ENCODE data around the gene CDH4. TPM values are rescaled to one million over a fixed set of nuclear protein-coding genes. Genes with fewer than 3 reads are reported as not detected.

Gene CDH4
- total and polyA plus RNA-seq, 8 donors, result under 0.01 to 2.2 (median 0.11) TPM; not detected in 2

DNA sequence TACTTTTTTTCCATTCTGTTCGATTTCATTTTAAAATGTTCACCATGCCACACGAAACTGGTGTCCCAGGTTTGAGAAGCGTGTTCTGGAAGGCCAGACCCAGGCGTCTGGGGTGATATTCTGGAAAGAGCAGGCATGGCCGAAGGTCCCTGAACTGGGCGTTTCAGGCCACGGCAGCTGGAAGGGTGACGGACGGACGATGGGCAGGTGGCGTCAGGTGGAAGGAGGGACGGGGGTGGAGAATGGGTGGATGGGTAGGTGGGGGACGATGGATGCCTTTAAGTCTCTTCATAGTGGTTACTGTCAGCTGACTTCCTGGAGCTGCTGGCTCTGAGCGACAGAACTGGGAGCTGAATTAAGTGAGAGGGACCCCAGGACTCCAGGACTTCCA lies 44.6 kb downstream of the CDH4 start:
- Histone ChIP-seq H3K27me3 (peaks cover 0 to 23% (median 0%) of the 10 kb centered on the region in 3 donors), H3K9me3 (peaks cover 0 to 7% (median 2%) of the 10 kb centered on the region in 4 donors), H3K4me1 (no peaks in the 10 kb centered on the region), H3K36me3 (no peaks in the 10 kb centered on the region), H3K27ac (no peak overlapping the region), H3K4me3 (no peak overlapping the region)
- 76 to 87% (median 82%) methylated on average over 14 of the region's 14 CpGs for WGBS, 5 donors
- DNase-seq, result no peak
- intact Hi-C loops (cut with DNase I; ENCODE audit: low total_unique reads), result no loop called here
- TF ChIP-seq, protein P1, sequence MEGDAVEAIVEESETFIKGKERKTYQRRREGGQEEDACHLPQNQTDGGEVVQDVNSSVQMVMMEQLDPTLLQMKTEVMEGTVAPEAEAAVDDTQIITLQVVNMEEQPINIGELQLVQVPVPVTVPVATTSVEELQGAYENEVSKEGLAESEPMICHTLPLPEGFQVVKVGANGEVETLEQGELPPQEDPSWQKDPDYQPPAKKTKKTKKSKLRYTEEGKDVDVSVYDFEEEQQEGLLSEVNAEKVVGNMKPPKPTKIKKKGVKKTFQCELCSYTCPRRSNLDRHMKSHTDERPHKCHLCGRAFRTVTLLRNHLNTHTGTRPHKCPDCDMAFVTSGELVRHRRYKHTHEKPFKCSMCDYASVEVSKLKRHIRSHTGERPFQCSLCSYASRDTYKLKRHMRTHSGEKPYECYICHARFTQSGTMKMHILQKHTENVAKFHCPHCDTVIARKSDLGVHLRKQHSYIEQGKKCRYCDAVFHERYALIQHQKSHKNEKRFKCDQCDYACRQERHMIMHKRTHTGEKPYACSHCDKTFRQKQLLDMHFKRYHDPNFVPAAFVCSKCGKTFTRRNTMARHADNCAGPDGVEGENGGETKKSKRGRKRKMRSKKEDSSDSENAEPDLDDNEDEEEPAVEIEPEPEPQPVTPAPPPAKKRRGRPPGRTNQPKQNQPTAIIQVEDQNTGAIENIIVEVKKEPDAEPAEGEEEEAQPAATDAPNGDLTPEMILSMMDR (IDR thresholded peaks at IDR 0.05), result no peak
- no peak for TF ChIP-seq EP300 (IDR thresholded peaks at IDR 0.05)
- TF ChIP-seq POLR2AphosphoS5 (IDR thresholded peaks at IDR 0.05), result no peak
- no peak for TF ChIP-seq POLR2A (IDR thresholded peaks at IDR 0.05)

DNA sequence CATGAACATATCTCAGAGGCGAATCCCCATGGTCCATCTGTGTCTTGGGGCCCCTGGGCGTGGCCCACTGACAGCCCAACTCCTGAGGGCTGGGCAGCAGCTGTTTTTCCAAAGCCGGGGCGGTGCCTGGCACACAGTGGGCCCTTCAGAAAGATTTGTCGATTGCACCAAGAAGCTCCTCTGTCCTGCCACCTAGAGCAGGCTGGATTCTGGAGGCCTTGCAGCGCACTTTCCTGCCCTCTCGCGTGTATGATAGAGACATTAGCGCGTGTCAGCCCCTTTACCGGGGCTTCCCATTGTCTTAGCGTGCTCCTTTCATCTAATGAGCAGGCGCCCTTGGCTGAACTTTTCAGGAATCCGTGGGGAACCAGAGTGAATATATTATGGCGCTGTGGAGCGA lies 45.4 kb downstream of the CDH4 start:
- no peak overlapping the region for H3K4me3 ChIP-seq
- H3K27ac ChIP-seq, result no peak overlapping the region
- peaks cover 0 to 20% (median 0%) of the 10 kb centered on the region in 3 donors for H3K27me3 ChIP-seq
- no peaks in the 10 kb centered on the region for H3K36me3 ChIP-seq
- peaks cover 0 to 7% (median 2%) of the 10 kb centered on the region in 4 donors for H3K9me3 ChIP-seq
- intact Hi-C loops (cut with DNase I; ENCODE audit: low total_unique reads), result no loop called here
- no peak for TF ChIP-seq EP300 (IDR thresholded peaks at IDR 0.05)
- TF ChIP-seq POLR2AphosphoS5 (IDR thresholded peaks at IDR 0.05), result no peak
- TF ChIP-seq POLR2A (IDR thresholded peaks at IDR 0.05), result no peak
- TF ChIP-seq, protein P1 (IDR thresholded peaks at IDR 0.05), result no peak
- no peak for DNase-seq
- no peaks in the 10 kb centered on the region for H3K4me1 ChIP-seq
- 83 to 89% (median 88%) methylated on average over 16 of the region's 16 CpGs for WGBS, 5 donors

DNA sequence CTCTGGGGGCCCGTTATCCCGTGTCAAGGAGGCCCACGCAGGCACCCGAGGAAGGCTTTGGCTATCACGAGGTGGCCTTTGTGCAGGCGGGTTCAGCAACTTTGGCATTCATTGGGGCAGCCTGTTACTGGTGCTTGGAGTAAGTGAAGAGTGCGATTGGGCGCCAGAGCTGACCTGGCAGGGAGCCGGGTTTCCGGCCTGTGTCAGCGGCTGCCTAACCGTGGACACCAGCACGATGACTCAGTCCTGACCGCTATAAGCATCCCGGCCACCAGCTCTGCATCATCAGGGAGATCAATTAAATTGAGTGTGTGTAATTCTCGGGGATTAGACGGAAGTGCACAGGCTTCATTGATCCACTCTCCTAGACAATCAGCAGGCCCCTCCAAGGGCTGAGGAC lies 45.9 kb downstream of the CDH4 start:
- peaks cover 0 to 20% (median 0%) of the 10 kb centered on the region in 3 donors for H3K27me3 ChIP-seq
- no peak for TF ChIP-seq POLR2AphosphoS5 (IDR thresholded peaks at IDR 0.05)
- intact Hi-C loops (cut with DNase I; ENCODE audit: low total_unique reads), result no loop called here
- H3K36me3 ChIP-seq, result no peaks in the 10 kb centered on the region
- no peak overlapping the region for H3K4me3 ChIP-seq
- peaks cover 0 to 7% (median 2%) of the 10 kb centered on the region in 4 donors for H3K9me3 ChIP-seq
- WGBS, 5 donors, result 84 to 89% (median 86%) methylated on average over 15 to 17 of the region's 17 CpGs
- H3K4me1 ChIP-seq, result no peaks in the 10 kb centered on the region
- no peak overlapping the region for H3K27ac ChIP-seq
- DNase-seq, result no peak

DNA sequence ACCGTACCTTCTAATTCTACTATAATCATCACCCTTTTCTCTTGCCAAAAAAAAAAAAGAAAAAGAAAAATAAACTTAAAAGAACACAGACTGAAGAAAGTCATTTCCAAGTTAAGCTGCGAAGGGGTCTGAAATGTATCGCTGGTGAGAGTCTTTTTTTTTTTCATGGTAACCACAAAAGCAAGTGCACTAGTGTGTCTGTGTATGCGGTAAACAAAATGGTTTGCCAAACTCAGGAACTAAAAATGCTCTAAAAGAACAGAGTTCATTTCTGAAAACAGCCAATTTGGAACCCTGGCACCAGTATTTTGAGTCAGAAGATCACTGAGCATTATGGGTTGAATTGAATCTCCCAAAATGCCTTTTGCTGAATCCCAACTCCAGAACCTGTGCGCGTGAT lies 46.6 kb downstream of the CDH4 start:
- H3K36me3 ChIP-seq, result no peaks in the 10 kb centered on the region
- WGBS, 5 donors, result 81 to 90% (median 88%) methylated on average over 6 of the region's 6 CpGs
- no peak for TF ChIP-seq POLR2AphosphoS5 (IDR thresholded peaks at IDR 0.05)
- H3K4me1 ChIP-seq, result no peaks in the 10 kb centered on the region
- peaks cover 0 to 20% (median 0%) of the 10 kb centered on the region in 3 donors for H3K27me3 ChIP-seq
- no peak for DNase-seq
- no peak overlapping the region for H3K27ac ChIP-seq
- H3K9me3 ChIP-seq, result peaks cover 0 to 7% (median 2%) of the 10 kb centered on the region in 4 donors
- intact Hi-C loops (cut with DNase I; ENCODE audit: low total_unique reads), result no loop called here
- no peak overlapping the region for H3K4me3 ChIP-seq

DNA sequence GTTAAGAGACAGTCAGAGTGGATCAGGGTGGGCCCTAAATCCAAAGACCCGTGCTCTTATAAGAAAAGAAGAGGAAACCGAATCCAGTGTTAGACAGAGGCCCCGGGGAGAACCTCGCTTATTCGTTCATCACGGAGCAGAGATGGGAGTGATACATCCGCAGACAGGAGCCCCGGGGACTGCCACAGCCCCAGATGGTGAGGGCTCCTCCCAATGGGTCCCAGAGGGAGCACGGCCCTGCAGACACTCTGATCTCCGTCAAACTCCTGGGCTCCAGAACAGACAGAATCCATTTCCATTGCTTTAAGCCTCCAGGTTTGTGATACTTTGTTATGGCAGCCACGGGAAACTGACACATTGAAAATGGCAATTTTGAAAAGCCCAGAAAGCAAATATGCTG lies 47.0 kb downstream of the CDH4 start:
- Histone ChIP-seq H3K36me3 (no peaks in the 10 kb centered on the region), H3K27ac (no peak overlapping the region), H3K27me3 (peaks cover 0 to 20% (median 0%) of the 10 kb centered on the region in 3 donors), H3K4me1 (no peaks in the 10 kb centered on the region), H3K9me3 (peaks cover 0 to 7% (median 2%) of the 10 kb centered on the region in 4 donors), H3K4me3 (no peak overlapping the region)
- TF ChIP-seq, protein P1 (IDR thresholded peaks at IDR 0.05), result no peak
- TF ChIP-seq EP300 (IDR thresholded peaks at IDR 0.05), result no peak
- 73 to 86% (median 80%) methylated on average over 11 of the region's 11 CpGs for WGBS, 5 donors
- intact Hi-C loops (cut with DNase I; ENCODE audit: low total_unique reads), result no loop called here
- DNase-seq, result no peak
